ENCODE data around the gene OTUB1. TPM values are rescaled to one million over a fixed set of nuclear protein-coding genes. Genes with fewer than 3 reads are reported as not detected.
A peak's percentile ranks its signal among the peaks of the same experiment; 100 is the strongest.
"Not testable (repeated sequence)": the region's sequence is repeated elsewhere in the genome, so short reads cannot be mapped to it uniquely, and the experiment has no call there.

OTUB1 gene
- 62.8 and 74.0 TPM in 2 replicates for total RNA-seq (2014; rRNA removed; shearing (Covaris generic))

DNA sequence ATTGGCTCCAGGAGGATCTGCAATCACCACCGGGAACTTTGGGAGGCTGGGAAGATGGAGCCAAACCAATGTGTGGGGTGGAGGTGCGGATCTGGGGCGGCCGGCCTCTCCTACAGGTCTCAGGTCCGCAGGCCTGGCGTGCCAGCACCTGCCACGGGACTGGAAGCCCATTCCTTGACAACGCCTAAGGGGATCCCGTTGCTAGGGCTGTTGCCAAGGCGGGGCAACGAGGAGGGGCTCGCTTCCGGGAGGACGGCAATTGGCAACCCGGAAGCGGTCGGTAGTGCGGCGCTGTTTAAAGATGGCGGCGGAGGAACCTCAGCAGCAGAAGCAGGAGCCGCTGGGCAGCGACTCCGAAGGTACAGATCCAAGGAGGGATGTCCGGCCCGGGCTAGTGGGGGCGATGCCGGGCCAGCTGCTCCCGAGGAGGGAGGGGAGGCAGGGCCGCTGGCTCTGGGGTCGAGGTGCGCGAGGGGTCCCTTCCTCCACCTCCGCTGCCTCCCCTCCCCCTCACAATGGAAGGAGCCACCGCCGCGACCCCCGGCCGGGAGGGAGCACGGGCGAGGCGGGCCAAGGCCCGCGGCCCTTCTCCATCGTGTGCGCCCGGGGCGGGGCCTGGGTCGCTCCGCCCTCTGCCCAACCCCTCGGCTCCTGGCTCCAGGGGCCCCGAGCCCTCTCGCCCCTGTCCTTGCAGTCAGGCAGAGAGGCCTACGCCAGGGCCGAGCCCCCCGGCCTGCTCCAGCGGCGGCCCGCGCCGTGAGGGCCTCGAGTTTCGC is at the start of gene OTUB1:
Gene OTUB1 (plus strand): TSS at position 283 of the 776 bp plus-strand sequence. CDS start 19 bp downstream, at position 302.
- peak; percentile 96 for DNase-seq (ENCODE audit: low read depth)

- DNase-seq (ENCODE audit: low read depth), result no peak
Measured at GRCh38 chr11:63937713-63938478, 48.3 kb upstream of the OTUB1 start.

DNA sequence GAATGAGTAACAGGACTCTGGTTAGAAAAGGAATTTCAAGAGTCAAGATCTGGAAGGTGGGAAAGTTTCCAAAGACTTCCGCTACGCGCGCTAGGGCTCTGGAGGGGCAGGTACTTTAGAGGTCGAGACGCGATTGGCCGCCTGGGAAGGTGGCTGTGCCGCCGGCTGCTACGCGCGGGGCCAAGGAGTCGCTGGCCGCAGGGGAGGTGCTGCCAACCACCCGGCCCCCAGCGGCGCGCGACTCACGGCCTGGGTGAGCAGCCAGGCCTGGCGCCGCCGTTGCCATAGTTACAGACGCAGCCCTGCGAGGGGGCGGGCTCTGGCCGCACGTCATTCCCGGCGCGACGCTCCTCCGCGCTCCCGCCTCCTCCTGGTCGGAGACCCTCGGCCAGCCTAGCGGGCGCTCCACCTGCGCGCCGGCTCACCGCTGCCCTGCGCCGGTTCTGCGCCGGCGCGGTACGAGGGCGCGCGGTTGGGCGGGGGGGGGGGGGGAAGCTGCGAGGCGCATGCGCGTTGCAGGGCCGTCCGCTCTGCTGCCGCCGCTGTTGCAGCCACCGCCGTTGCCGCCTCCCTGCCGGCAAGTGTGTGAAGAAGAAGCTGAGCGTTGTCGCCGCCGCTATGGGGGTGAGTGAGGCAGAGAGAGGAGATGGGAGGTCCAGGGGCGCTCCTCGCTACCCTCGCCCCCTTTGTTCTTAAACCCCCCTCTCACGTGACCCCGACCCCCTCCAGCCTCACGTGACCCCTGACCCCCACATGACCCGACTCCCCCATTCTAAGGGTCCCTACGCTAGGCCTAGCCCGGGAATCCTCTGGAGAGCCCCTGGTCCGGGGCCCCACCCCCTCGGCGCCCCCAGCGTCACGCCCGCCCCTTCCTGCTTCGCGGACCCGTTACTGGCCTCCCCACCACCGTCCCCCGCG is 47.5 kb upstream of the OTUB1 start, which contains the start of gene NAA40:
Gene NAA40 (plus strand): TSS at position 524 of the 918 bp plus-strand sequence. CDS start 95 bp downstream, at position 619.
- DNase-seq (ENCODE audit: low read depth), result peak; percentile 98

- DNase-seq (ENCODE audit: low read depth), result peak; percentile 37
Measured at GRCh38 chr11:63939397-63939891, 46.8 kb upstream of the OTUB1 start.

GRCh38 chr11:63940786-63941185 is 45.5 kb upstream of the OTUB1 start:
- DNase-seq (ENCODE audit: low read depth), result no peak

DNA sequence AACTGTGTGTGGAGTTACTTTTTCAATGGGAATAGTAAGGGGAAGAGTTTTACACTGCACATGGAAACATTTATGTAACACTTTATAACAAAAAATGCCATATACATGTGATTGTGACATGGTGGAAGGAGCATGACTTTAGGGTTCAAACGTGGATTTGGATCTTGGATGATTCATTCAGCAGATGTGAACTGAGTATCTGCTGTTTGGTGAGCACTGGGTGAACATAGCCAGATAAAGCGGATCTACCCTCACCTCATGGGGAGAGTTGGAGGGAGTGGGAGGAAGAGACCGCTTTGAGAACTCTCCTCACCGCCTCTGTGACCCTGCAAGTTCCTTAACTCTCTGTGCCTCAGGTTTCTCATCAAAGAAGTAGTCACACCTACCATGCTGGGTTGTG is 44.3 kb upstream of the OTUB1 start:
- DNase-seq (ENCODE audit: low read depth), result no peak

DNA sequence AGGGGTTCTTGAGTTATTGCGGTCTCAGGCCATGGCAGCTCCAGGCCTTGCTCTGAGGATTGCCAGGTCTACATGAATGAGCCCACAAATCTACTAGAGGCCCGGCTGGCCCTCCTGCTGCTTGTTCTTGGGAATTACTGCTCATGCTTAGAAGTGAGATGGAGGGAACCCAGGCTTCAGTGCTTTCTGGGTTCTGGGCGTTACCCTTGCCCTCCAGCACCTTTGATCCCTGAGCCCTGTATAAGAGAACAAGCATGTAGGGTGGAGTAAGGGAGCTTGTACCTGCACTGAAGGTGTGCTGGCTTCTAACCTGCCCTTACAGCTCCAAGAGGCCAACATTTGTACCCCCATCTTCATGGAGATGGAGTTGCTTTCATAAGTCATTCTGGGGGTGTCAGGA is 43.4 kb upstream of the OTUB1 start:
- DNase-seq (ENCODE audit: low read depth), result no peak

DNA sequence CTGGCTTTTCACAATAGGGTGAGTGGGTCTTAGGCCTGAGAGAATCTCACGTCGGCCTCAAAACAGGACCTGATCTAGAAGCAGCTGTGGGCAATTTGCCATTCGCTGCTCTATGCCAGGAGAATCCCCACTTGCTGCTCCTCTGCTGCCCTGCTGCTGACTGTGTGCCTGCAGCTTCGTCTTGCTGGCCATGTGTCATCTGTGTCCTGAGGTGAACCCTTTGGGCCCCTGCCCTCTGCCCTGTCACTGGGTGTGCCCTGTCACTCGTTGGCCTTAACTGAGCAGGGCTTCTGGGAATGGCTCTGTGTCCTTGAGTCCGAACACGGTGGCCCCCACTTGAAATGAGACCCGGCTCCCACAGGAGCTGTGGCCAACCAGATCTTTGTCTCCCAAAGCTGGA is 41.3 kb upstream of the OTUB1 start:
- DNase-seq (ENCODE audit: low read depth), result no peak

- peak; percentile 70 for DNase-seq (ENCODE audit: low read depth)
Measured at GRCh38 chr11:63945477-63946163, 40.6 kb upstream of the OTUB1 start.

DNA sequence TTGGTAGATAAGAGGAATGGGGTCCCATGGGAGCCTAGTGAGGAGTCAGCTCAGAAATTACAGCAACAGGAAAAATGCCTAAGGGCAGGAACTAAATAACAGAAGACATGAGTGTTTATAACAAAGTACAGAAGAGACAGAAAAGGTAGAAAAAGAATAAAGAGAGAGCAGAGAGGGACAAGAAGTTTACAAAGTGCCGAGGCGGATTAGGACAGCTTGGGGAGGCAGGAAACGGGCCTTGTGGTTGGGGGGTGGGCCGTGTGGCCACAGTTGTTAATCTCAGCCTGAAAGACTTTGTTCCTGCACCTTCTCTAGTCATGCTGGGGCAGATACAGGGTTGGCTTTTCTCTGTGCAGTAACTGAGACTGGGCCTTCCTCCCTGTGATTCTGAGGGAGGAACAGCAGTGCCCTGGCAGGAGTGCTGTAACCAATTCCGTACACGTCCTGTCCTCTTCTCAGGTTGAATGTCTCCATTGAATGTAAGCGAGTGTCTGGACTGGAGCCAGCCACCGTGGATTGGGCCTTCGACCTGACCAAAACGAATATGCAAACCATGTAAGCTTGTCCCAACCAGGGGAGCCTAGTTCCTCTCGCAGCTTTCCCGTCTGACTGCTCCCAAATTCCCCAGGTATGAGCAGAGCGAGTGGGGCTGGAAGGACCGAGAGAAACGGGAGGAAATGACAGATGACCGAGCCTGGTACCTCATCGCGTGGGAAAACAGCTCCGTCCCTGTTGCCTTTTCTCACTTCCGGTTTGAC is 34.3 kb upstream of the OTUB1 start:
- no peak for DNase-seq (ENCODE audit: low read depth)

DNA sequence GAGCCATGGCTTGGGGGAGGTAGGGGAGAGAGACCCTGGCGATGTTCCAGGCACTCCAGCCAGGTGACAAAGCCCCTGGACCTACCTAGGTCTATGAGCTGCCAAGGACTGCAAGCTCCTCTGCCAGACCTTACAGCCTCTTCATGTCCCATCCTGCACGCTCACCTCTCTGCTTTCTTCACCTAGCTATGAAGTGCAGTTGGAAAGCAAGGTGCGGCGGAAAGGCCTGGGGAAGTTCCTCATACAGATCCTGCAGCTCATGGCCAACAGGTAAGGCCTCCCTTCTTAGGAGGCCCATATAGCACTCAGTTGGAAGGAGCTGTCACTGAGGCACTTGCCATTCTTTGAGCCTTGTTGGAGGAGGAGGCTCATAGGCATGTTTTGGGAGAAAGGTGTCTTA is 33.7 kb upstream of the OTUB1 start:
- DNase-seq (ENCODE audit: low read depth), result no peak

GRCh38 chr11:63958008-63958407 is 28.2 kb upstream of the OTUB1 start:
- no peak for DNase-seq (ENCODE audit: low read depth)

GRCh38 chr11:63961608-63962412 is 24.4 kb upstream of the OTUB1 start:
- peak; percentile 26 for DNase-seq (ENCODE audit: low read depth)

DNA sequence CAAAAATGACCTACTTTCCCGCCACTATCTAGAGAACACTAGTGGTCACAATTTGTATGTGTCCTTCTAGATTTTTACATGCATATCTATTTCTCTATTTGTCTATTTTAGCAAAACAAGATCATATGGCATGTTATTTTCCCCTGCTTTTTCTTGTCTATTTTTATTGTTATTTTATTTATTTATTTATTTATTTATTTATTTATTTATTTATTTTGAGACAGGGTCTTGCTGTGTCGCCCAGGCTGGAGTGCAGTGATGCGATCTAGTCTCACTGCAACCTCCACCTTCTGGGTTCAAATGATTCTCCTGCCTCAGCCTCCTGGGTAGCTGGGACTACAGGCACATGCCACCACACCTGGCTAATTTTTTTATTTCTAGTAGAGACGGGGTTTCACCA is 22.3 kb upstream of the OTUB1 start:
- not testable (repeated sequence) for DNase-seq (ENCODE audit: low read depth)

- no peak for DNase-seq (ENCODE audit: low read depth)
Measured at GRCh38 chr11:63966444-63966843, 19.8 kb upstream of the OTUB1 start.

GRCh38 chr11:63969461-63969860 is 16.8 kb upstream of the OTUB1 start:
- no peak for DNase-seq (ENCODE audit: low read depth)

DNA sequence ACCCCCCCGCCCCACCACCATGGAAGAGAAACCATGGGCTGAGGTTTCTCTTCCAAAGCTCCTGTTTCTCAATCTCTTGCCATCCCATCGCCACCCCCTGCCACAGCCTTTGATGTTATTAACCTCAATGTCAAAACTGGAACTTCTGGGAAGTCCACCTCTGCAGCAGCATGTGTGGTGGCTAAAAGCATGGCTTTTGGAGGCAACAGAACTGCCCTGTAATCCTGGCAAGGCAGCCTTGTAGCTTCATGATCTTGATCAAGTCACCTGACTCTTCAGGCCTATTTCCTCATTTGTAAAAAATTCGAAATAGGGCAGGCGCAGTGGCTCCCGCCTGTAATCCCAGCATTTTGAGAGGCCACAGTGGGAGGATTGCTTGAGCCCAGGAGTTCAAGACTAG is 15.3 kb upstream of the OTUB1 start:
- no peak for DNase-seq (ENCODE audit: low read depth)

DNA sequence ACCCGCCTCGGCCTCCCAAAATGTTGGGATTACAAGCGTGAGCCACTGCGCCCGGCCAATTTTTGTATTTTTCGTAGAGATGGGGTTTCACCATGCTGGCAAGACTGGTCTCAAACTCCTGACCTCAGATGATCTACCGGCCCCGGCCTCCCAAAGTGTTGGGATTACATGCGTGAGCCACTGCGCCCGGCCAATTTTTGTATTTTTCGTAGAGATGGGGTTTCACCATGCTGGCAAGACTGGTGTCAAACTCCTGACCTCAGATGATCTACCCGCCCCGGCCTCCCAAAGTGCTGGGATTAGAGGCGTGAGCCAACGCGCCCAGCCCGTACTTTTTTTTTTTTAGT is 12.4 kb upstream of the OTUB1 start:
- not testable (repeated sequence) for DNase-seq (ENCODE audit: low read depth)
